MG63 (cell line): ENCODE data around the gene IL2RA. TPM values are rescaled to one million over a fixed set of nuclear protein-coding genes. Genes with fewer than 3 reads are reported as not detected.
"Not testable (repeated sequence)": the region's sequence is repeated elsewhere in the genome, so short reads cannot be mapped to it uniquely, and the experiment has no call there.

ENCODE experiments used
- DNase-seq: peaks from one replicate; pipeline ENCODE4 v3.0.0-alpha.2; 2020
- H3K27me3 ChIP-seq: fragments of 250-450 bp; sonication (Bioruptor Pico); 2 replicates; pipeline ENCODE4 v1.5.1; 2020; ENCODE audit warnings: mild to moderate bottlenecking, moderate library complexity
- H3K36me3 ChIP-seq: fragments of 250-450 bp; sonication (Bioruptor Pico); 2 replicates; pipeline ENCODE4 v1.5.1; 2020; ENCODE audit warnings: mild to moderate bottlenecking, moderate library complexity
- H3K4me3 ChIP-seq: fragments of 250-450 bp; sonication (Bioruptor Pico); 2 replicates; pipeline ENCODE4 v1.5.1; 2020; ENCODE audit warnings: mild to moderate bottlenecking, moderate library complexity
- H3K9me3 ChIP-seq: fragments of 250-450 bp; sonication (Bioruptor Pico); 2 replicates; pipeline ENCODE4 v1.5.1; 2020; ENCODE audit warnings: mild to moderate bottlenecking, moderate library complexity
- total RNA-seq: library from RNA; depleted of rRNA; stranded (reverse); fragments of >200 nt; shearing (Covaris generic); gene quantifications from 2 replicates; pipeline ENCODE4 v1.2.3, GENCODE V29; 2014; ENCODE audit warnings: low replicate concordance

The IL2RA gene
- total RNA-seq, 1 experiment from 2014 or later = not detected

- no peaks in the 10 kb centered on the region for H3K36me3 ChIP-seq
- no peak overlapping the region for H3K4me3 ChIP-seq
- 0 out of 2 replicates have a peak, but pooled peaks cover 2% of the 10 kb centered on the region for H3K27me3 ChIP-seq
- H3K9me3 ChIP-seq = no peaks in the 10 kb centered on the region
- no peak for DNase-seq
These were observed 6.3 kb upstream of the IL2RA start for GRCh38 chr10:6068422-6068821.

- Histone ChIP-seq H3K9me3 (no peaks in the 10 kb centered on the region), H3K4me3 (no peak overlapping the region), H3K27me3 (no peaks in the 10 kb centered on the region), H3K36me3 (no peaks in the 10 kb centered on the region)
- DNase-seq = no peak
These were observed 5.8 kb upstream of the IL2RA start for GRCh38 chr10:6068006-6068405.

DNA sequence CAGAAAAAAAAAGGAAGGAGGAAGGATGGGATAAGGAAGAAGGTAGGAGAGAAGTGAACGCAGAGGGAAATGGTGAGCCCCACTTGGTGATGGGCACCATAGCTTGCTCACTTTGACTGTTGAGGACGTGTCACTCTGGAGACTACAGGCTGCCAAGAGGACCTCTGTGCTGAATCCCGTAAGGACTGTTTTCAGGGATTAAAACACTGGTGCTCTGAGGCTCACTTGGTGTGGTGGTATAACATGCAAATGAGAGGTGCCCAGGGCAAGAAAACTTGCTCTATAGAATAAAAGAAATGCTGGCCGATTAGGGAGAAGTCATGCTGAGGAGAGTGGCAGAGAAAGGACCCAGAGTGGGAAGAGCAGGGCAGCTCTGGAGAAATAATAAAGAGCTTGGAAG is 5.3 kb upstream of the IL2RA start:
- Histone ChIP-seq H3K36me3 (no peaks in the 10 kb centered on the region), H3K4me3 (no peak overlapping the region), H3K9me3 (no peaks in the 10 kb centered on the region), H3K27me3 (no peaks in the 10 kb centered on the region)
- DNase-seq = no peak

- Histone ChIP-seq H3K36me3 (no peaks in the 10 kb centered on the region), H3K27me3 (no peaks in the 10 kb centered on the region)
These were observed 3.7 kb upstream of the IL2RA start for GRCh38 chr10:6065835-6066234.

DNA sequence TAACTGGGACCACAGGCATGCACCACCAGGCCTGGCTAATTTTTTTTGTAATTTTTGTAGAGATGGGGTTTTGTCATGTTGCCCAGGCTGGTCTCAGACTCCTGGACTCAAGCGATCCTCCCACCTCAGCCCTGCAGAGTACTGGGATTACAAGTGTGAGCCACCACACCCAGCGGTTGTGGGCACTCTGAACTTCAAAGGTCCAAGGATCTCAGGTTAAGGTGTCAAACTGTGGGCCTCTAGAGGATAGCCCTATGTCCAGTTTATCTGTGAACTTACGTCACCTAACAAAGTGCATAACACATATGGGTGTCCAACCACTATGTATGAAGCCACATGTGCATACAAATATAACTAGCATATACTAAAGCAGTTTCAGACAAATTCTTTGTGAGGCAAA is 3.2 kb upstream of the IL2RA start:
- DNase-seq = no peak
- Histone ChIP-seq H3K36me3 (no peaks in the 10 kb centered on the region), H3K4me3 (no peak overlapping the region), H3K27me3 (no peaks in the 10 kb centered on the region; the same call in 1 of the 2 replicates), H3K9me3 (no peaks in the 10 kb centered on the region)

More at GRCh38 chr10:6065835-6066234, 3.7 kb upstream of the IL2RA start:
- Histone ChIP-seq H3K9me3 (no peaks in the 10 kb centered on the region), H3K4me3 (no peak overlapping the region)
- DNase-seq = no peak

DNA sequence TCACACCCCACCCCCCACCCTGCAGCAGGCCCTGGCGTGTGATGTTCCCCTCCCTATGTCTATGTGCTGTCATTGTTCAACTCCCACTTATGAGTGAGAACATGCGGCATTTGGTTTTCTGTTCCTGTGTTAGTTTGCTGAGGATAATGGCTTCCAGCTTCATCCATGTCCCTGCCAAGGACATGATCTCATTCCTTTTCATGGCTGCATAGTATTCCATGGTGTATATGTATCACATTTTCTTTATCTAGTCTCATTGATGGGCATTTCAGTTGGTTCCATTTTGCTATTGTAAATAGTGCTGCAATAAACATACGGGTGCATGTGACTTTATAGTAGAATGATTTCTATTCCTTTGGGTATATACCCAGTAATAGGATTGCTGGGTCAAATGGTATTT is 2.6 kb upstream of the IL2RA start:
- not testable (repeated sequence) for H3K36me3 ChIP-seq, H3K27me3 ChIP-seq, DNase-seq, H3K4me3 ChIP-seq, H3K9me3 ChIP-seq

DNA sequence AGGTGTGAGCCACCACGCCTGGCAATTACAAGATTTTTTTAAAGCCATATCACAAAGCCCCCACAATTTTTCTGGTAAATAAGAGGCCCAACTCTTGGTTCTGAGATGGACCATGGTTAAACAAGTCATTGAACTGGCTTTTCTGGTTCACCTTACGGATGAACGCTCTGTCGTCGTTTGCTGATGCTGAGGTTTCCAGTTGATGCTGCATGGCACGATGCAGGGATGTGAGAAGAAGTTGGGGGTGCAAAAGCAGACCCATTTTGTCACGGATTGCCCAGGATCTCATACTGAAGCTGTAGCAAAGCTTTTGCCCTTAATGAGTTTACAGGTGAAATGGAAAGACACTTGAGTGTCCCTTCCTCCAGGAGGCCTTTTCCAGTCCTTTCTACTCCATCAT is 2.0 kb upstream of the IL2RA start:
- H3K9me3 ChIP-seq = no peaks in the 10 kb centered on the region
- no peaks in the 10 kb centered on the region for H3K36me3 ChIP-seq
- DNase-seq = no peak
- H3K4me3 ChIP-seq = no peak overlapping the region
- H3K27me3 ChIP-seq = peaks cover 2% of the 10 kb centered on the region; the same call in 1 of the 2 replicates

GRCh38 chr10:6061056-6061455 is 1.1 kb downstream of the IL2RA start:
- no peak overlapping the region for H3K4me3 ChIP-seq
- H3K9me3 ChIP-seq = no peaks in the 10 kb centered on the region
- H3K36me3 ChIP-seq = no peaks in the 10 kb centered on the region
- DNase-seq = no peak
- peaks cover 4% of the 10 kb centered on the region for H3K27me3 ChIP-seq

DNA sequence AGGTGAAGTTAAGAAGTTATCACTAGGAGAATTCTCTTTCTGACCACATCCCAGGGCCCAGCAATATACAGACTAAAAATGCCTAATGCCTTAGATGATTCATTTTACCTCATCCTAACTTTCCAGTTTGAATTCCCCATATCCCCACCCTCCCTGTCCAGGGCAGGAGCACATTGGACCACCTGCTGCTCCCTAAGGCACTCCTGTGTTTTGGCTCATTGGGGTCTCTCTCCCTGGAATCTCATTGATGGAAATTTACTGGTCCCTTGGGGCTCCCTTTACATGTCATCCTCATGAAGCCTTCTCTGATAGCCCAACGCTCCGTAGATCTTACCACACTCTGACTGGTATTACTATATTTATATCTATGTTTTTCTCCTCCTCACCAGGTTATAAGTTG is 2.7 kb downstream of the IL2RA start:
- H3K27me3 ChIP-seq = peaks cover 4% of the 10 kb centered on the region
- no peak overlapping the region for H3K4me3 ChIP-seq
- H3K36me3 ChIP-seq = no peaks in the 10 kb centered on the region
- H3K9me3 ChIP-seq = no peaks in the 10 kb centered on the region
- DNase-seq = no peak

GRCh38 chr10:6058682-6059475 is 3.3 kb downstream of the IL2RA start:
- no peak for DNase-seq
- Histone ChIP-seq H3K27me3 (peaks cover 4% of the 10 kb centered on the region), H3K36me3 (no peaks in the 10 kb centered on the region)

GRCh38 chr10:6056411-6057135 is 5.6 kb downstream of the IL2RA start:
- no peaks in the 10 kb centered on the region for H3K9me3 ChIP-seq
- H3K4me3 ChIP-seq = no peak overlapping the region
- DNase-seq = no peak
- H3K27me3 ChIP-seq = peaks cover 4% of the 10 kb centered on the region
- H3K36me3 ChIP-seq = no peaks in the 10 kb centered on the region

More at GRCh38 chr10:6058682-6059475, 3.3 kb downstream of the IL2RA start:
- no peak overlapping the region for H3K4me3 ChIP-seq
- H3K9me3 ChIP-seq = no peaks in the 10 kb centered on the region

GRCh38 chr10:6055929-6056328 is 6.2 kb downstream of the IL2RA start:
- H3K27me3 ChIP-seq = peaks cover 4% of the 10 kb centered on the region
- H3K9me3 ChIP-seq = no peaks in the 10 kb centered on the region
- no peak overlapping the region for H3K4me3 ChIP-seq
- DNase-seq = no peak
- H3K36me3 ChIP-seq = no peaks in the 10 kb centered on the region

- H3K4me3 ChIP-seq = no peak overlapping the region
- no peaks in the 10 kb centered on the region for H3K36me3 ChIP-seq
- DNase-seq = no peak
- H3K9me3 ChIP-seq = no peaks in the 10 kb centered on the region
- H3K27me3 ChIP-seq = peaks cover 4% of the 10 kb centered on the region; the same call in 1 of the 2 replicates
These were observed 7.3 kb downstream of the IL2RA start for GRCh38 chr10:6054884-6055283.

GRCh38 chr10:6053816-6054631 is 8.1 kb downstream of the IL2RA start:
- Histone ChIP-seq H3K27me3 (peaks cover 2% of the 10 kb centered on the region; the same call in 1 of the 2 replicates), H3K4me3 (no peak overlapping the region), H3K9me3 (no peaks in the 10 kb centered on the region), H3K36me3 (no peaks in the 10 kb centered on the region)
- DNase-seq = no peak

GRCh38 chr10:6053303-6053702 is 8.9 kb downstream of the IL2RA start:
- no peaks in the 10 kb centered on the region for H3K9me3 ChIP-seq
- no peak for DNase-seq
- peaks cover 1% of the 10 kb centered on the region; the same call in 1 of the 2 replicates for H3K27me3 ChIP-seq
- H3K36me3 ChIP-seq = no peaks in the 10 kb centered on the region
- no peak overlapping the region for H3K4me3 ChIP-seq

DNA sequence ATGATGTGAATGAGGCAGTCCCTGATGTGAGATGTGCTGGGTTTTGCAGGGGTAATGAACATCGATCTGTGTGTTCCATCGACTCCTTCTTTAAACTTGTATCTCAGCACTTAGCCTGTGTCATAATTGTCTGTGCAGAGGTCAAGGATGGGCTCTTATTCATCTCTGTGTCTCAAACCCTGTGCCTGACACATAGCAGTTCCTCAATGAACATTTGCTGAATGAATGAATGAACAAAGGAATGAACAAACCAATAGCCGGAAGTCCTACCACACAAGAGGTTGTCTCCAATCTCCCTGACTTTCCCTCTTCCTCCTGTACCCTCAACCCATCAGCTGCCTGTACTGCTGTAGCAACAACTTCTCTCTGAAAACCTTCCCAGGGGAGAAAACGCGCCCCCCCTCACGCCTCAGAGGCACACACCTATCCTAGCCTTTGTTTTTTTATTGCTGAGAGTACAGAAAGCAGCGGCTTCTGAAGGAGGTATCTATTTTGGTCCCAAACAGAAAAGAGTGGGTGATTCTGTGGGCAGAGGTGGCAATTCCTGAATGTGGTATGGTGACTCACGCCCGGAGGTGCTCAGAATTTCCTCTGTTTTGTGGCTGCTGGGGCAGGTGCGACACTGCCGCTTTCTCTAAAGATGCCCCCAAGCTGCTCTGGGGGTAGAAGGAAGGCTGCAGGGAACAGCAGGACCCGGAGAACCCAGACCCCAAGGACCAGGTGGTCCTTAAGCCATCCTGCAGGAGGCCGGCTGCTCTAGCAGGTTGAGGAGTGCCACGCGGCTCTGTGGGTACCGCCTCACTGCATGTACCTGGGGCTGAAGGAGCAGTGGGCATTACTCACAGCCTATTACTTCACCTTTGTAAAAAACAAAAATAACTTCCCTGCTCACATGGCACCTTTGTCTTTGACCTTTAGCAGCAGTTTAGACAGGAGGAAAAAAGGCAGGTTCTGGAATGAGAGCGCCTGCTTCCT is 9.6 kb downstream of the IL2RA start:
- DNase-seq = no peak
- H3K9me3 ChIP-seq = no peaks in the 10 kb centered on the region
- H3K4me3 ChIP-seq = no peak overlapping the region
- H3K36me3 ChIP-seq = no peaks in the 10 kb centered on the region
- H3K27me3 ChIP-seq = no peaks in the 10 kb centered on the region; the same call in 1 of the 2 replicates
